ENCODE data around the gene NKAPD1.
A peak's percentile ranks its signal among the peaks of the same experiment; 100 is the strongest.

Gene NKAPD1

GRCh38 chr11:112103446-112103845 is 29.3 kb downstream of the NKAPD1 start:
- TF ChIP-seq CTCF (IDR thresholded peaks at IDR 0.05): no peak

- no peak for TF ChIP-seq CTCF (IDR thresholded peaks at IDR 0.05)
These were observed 32.0 kb downstream of the NKAPD1 start for GRCh38 chr11:112106070-112106469.

GRCh38 chr11:112113539-112114457 is 39.7 kb downstream of the NKAPD1 start:
- TF ChIP-seq CTCF (IDR thresholded peaks at IDR 0.05): peak; percentile 57

GRCh38 chr11:112114460-112114859 is 40.4 kb downstream of the NKAPD1 start:
- no peak for TF ChIP-seq CTCF (IDR thresholded peaks at IDR 0.05)

- no peak for TF ChIP-seq CTCF (IDR thresholded peaks at IDR 0.05)
These were observed 41.3 kb downstream of the NKAPD1 start for GRCh38 chr11:112115386-112115785.

GRCh38 chr11:112118176-112118575 is 44.1 kb downstream of the NKAPD1 start:
- no peak for TF ChIP-seq CTCF (IDR thresholded peaks at IDR 0.05)

- no peak for TF ChIP-seq CTCF (IDR thresholded peaks at IDR 0.05)
These were observed 48.0 kb downstream of the NKAPD1 start for GRCh38 chr11:112121981-112122615.

Measured in LNCAP (cell line).